Kidney glomerular epithelial cell (primary cell): ENCODE measurements around the gene AMFR.

Source experiments
- DNase-seq: peaks from one replicate; lab custom pipeline; 2025; lab: John Stamatoyannopoulos, UW

Gene AMFR

GRCh38 chr16:56330476-56330875 lies 94.9 kb downstream of the AMFR start:
- DNase-seq: no peak

- no peak for DNase-seq
Observed at GRCh38 chr16:56329887-56330286, 95.5 kb downstream of the AMFR start.

- no peak for DNase-seq
Observed at GRCh38 chr16:56328276-56329022, 96.9 kb downstream of the AMFR start.

GRCh38 chr16:56327929-56328258 lies 97.5 kb downstream of the AMFR start:
- no peak for DNase-seq

GRCh38 chr16:56327071-56327928 lies 98.0 kb downstream of the AMFR start:
- DNase-seq: no peak

GRCh38 chr16:56325956-56326355 lies 99.4 kb downstream of the AMFR start:
- DNase-seq: no peak

GRCh38 chr16:56324406-56324805 lies 100.9 kb downstream of the AMFR start:
- peak; percentile 20 for DNase-seq

- DNase-seq: no peak
Observed at GRCh38 chr16:56321571-56321970, 103.8 kb downstream of the AMFR start.

- no peak for DNase-seq
Observed at GRCh38 chr16:56320811-56321558, 104.4 kb downstream of the AMFR start.

- DNase-seq: no peak
Observed at GRCh38 chr16:56320056-56320455, 105.3 kb downstream of the AMFR start.

- no peak for DNase-seq
Observed at GRCh38 chr16:56319376-56319775, 106.0 kb downstream of the AMFR start.

- DNase-seq: no peak
Observed at GRCh38 chr16:56318827-56319140, 106.6 kb downstream of the AMFR start.

GRCh38 chr16:56317998-56318826 lies 107.1 kb downstream of the AMFR start:
- DNase-seq: peak; percentile 69

GRCh38 chr16:56316545-56316944 lies 108.8 kb downstream of the AMFR start:
- no peak for DNase-seq

GRCh38 chr16:56315955-56316354 lies 109.4 kb downstream of the AMFR start:
- DNase-seq: no peak

GRCh38 chr16:56314244-56314850 lies 111.0 kb downstream of the AMFR start:
- DNase-seq: no peak

- DNase-seq: no peak
Observed at GRCh38 chr16:56312556-56312955, 112.8 kb downstream of the AMFR start.

GRCh38 chr16:56312028-56312300 lies 113.4 kb downstream of the AMFR start:
- no peak for DNase-seq
